Suprapubic skin (tissue), 4 donors: ENCODE results near the gene SUCLG1. TPM values are rescaled to one million over a fixed set of nuclear protein-coding genes. Genes with fewer than 3 reads are reported as not detected.
"Not testable (repeated sequence)": the region's sequence is repeated elsewhere in the genome, so short reads cannot be mapped to it uniquely, and the experiment has no call there.

Experiments used
- DNase-seq, 2 donors: peaks; one replicate each; pipeline ENCODE4 v3.0.0-alpha.2; 2019; ENCODE audit warnings: low spot score in 2 of 2
- H3K27ac ChIP-seq: fragments of 200-600 bp; sonication (generic); one replicate; pipeline ENCODE4 v1.5.1; 2019
- H3K27me3 ChIP-seq: fragments of 200-600 bp; sonication (generic); one replicate; pipeline ENCODE4 v1.5.1; 2019
- H3K36me3 ChIP-seq: fragments of 200-600 bp; sonication (generic); one replicate; pipeline ENCODE4 v1.5.1; 2019
- H3K4me1 ChIP-seq: fragments of 200-600 bp; sonication (generic); one replicate; pipeline ENCODE4 v1.5.1; 2019
- H3K4me3 ChIP-seq: fragments of 200-600 bp; sonication (generic); one replicate; pipeline ENCODE4 v1.5.1; 2019; ENCODE audit warnings: mild to moderate bottlenecking
- H3K9me3 ChIP-seq: fragments of 200-600 bp; sonication (generic); one replicate; pipeline ENCODE4 v1.5.1; 2019
- CTCF ChIP-seq, 2 donors: fragments of 200-600 bp in 1 of 2; fragments of 450-650 bp in 1 of 2; sonication (generic) in 1 of 2; IDR thresholded peaks; one replicate each; pipeline ENCODE4 v1.5.1; 2016 to 2019; ENCODE audit warnings: antibody characterized with exemption in 2 of 2, mild to moderate bottlenecking in 1 of 2, moderate library complexity in 1 of 2
- EP300 ChIP-seq: sonication (generic); formaldehyde crosslinking; IDR thresholded peaks from one replicate; pipeline ENCODE4 v1.6.1; 2017; ENCODE audit warnings: antibody characterized with exemption
- POLR2A ChIP-seq, 2 donors: fragments of 450-650 bp; IDR thresholded peaks; one replicate each; pipeline ENCODE4 v1.6.1; 2017; ENCODE audit warnings: antibody characterized with exemption in 2 of 2, mild to moderate bottlenecking in 2 of 2, moderate library complexity in 2 of 2
- POLR2AphosphoS5 ChIP-seq, 3 donors: sonication (generic); formaldehyde crosslinking; IDR thresholded peaks; one replicate each; pipeline ENCODE4 v1.6.1; 2017; ENCODE audit warnings: antibody characterized with exemption in 3 of 3
- WGBS: methylation state at CpG from one replicate; pipeline ENCODE4 v1.1.5; 2018; 5-methylcytosine and 5-hydroxymethylcytosine counted together
- total RNA-seq, 4 donors: library from RNA; depleted of rRNA; stranded (reverse); fragments of >200 nt; gene quantifications; one replicate each; pipeline ENCODE4 v1.1.0, GENCODE V29; 2016

The SUCLG1 gene
- total RNA-seq, 4 donors from 2014 or later, result 39.7 to 86.2 (median 71.5) TPM

DNA sequence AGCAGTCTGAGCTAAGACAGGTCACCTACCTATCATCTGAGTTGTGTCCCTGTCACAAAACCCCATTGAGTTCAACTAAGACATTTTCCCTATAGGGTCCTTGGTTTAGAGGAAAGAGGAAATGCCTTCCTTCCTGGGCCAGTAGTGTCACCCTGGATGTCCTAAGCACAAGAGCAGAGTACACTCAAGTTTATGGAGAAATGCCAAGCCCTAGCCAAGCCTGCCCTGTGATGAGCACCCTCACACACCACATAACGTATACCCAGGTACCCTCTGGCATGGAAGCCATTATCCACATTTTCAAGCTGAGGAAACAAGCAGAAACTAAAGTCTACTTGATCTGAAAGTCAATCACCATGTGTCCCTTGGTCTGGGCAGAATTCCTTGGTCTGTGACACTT is 37.3 kb downstream of the SUCLG1 start:
- no peak overlapping the region for H3K4me3 ChIP-seq
- H3K27ac ChIP-seq, result no peak overlapping the region
- no peaks in the 10 kb centered on the region for H3K27me3 ChIP-seq
- peaks cover 34% of the 10 kb centered on the region for H3K36me3 ChIP-seq
- TF ChIP-seq CTCF (IDR thresholded peaks at IDR 0.05), result no peak
- TF ChIP-seq POLR2AphosphoS5 (IDR thresholded peaks at IDR 0.05), result no peak
- no peak for TF ChIP-seq POLR2A (IDR thresholded peaks at IDR 0.05)
- TF ChIP-seq EP300, result no peak
- no peak for DNase-seq
- H3K4me1 ChIP-seq, result no peaks in the 10 kb centered on the region
- no peaks in the 10 kb centered on the region for H3K9me3 ChIP-seq
- WGBS, result 82% methylated on average over 1 of the region's 1 CpG

- TF ChIP-seq POLR2A (IDR thresholded peaks at IDR 0.05) (no peak), CTCF (IDR thresholded peaks at IDR 0.05) (no peak), POLR2AphosphoS5 (IDR thresholded peaks at IDR 0.05) (no peak)
- no peak overlapping the region for H3K27ac ChIP-seq
- H3K27me3 ChIP-seq, result no peaks in the 10 kb centered on the region
- peaks cover 34% of the 10 kb centered on the region for H3K36me3 ChIP-seq
- no peak overlapping the region for H3K4me3 ChIP-seq
- WGBS, result 86% methylated on average over 2 of the region's 2 CpGs
- H3K4me1 ChIP-seq, result no peaks in the 10 kb centered on the region
- no peaks in the 10 kb centered on the region for H3K9me3 ChIP-seq
- DNase-seq, result no peak
Observed at GRCh38 chr2:84421197-84421596, 37.9 kb downstream of the SUCLG1 start.

GRCh38 chr2:84417453-84418145 is 41.5 kb downstream of the SUCLG1 start:
- DNase-seq, result no peak
- Histone ChIP-seq H3K27me3 (no peaks in the 10 kb centered on the region), H3K27ac (no peak overlapping the region), H3K9me3 (no peaks in the 10 kb centered on the region), H3K36me3 (peaks cover 4% of the 10 kb centered on the region), H3K4me1 (no peaks in the 10 kb centered on the region), H3K4me3 (no peak overlapping the region)
- TF ChIP-seq CTCF (IDR thresholded peaks at IDR 0.05), result no peak
- no peak for TF ChIP-seq EP300
- no peak for TF ChIP-seq POLR2A (IDR thresholded peaks at IDR 0.05)
- WGBS, result 65% methylated on average over 4 of the region's 4 CpGs

DNA sequence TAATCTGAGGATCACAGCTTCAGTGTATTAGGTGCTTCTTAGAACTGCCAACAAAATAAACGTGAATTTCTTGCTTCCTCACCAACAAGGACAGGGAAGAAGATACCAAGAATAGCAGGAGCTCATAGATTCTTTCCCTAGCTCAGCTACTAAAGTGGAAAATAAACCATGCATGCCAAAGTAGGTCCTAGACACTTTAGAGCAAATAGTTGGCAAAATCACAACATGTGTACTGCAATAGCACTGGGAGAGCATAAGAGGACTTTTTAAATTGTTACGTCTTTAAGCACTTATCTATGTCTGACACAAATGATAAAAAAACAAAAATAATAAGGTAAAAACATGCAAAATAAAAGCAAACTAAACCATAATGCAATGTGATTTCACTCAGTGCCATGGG is 49.5 kb downstream of the SUCLG1 start:
- no peaks in the 10 kb centered on the region for H3K4me1 ChIP-seq
- no peak overlapping the region for H3K27ac ChIP-seq
- no peak for DNase-seq
- no peaks in the 10 kb centered on the region for H3K9me3 ChIP-seq
- no peaks in the 10 kb centered on the region for H3K36me3 ChIP-seq
- H3K27me3 ChIP-seq, result no peaks in the 10 kb centered on the region
- no peak for TF ChIP-seq CTCF (IDR thresholded peaks at IDR 0.05)
- no peak for TF ChIP-seq POLR2AphosphoS5 (IDR thresholded peaks at IDR 0.05)
- no peak for TF ChIP-seq EP300
- TF ChIP-seq POLR2A (IDR thresholded peaks at IDR 0.05), result no peak
- 58% methylated on average over 2 of the region's 2 CpGs for WGBS
- no peak overlapping the region for H3K4me3 ChIP-seq

DNA sequence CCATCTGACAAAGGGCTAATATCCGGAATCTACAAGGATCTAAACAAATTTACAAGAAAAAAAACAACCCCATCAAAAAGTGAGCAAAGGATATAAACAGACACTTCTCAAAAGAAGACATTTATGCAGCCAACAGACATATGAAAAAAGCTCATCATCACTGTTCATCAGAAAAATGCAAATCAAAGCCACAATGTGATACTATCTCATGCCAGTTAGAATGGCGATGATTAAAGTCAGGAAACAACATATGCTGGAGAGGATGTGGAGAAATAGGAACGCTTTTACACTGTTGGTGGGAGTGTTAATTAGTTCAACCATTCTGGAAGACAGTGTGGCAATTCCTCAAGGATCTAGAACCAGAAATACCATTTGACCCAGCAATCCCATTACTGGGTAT is 57.0 kb downstream of the SUCLG1 start:
- not testable (repeated sequence) for H3K9me3 ChIP-seq, H3K4me1 ChIP-seq, H3K27me3 ChIP-seq, H3K27ac ChIP-seq, H3K36me3 ChIP-seq, DNase-seq, H3K4me3 ChIP-seq
- WGBS, result 63% methylated on average over 3 of the region's 3 CpGs

GRCh38 chr2:84399839-84400238 is 59.2 kb downstream of the SUCLG1 start:
- H3K36me3 ChIP-seq, H3K4me3 ChIP-seq, H3K27ac ChIP-seq, H3K27me3 ChIP-seq, H3K9me3 ChIP-seq, DNase-seq, H3K4me1 ChIP-seq: not testable (repeated sequence)
- WGBS, result 92% methylated on average over 1 of the region's 1 CpG
